OCI-LY7 (cell line): ENCODE data around the gene ABCC12.

Source experiments
- EZH2phosphoT487 ChIP-seq: fragments of 200-600 bp; sonication (generic); IDR thresholded peaks from 2 replicates; pipeline ENCODE4 v1.6.1; 2018; ENCODE audit warnings: low read depth, borderline replicate concordance, mild to moderate bottlenecking, mixed run types, antibody characterized with exemption, low read length, moderate library complexity, mixed read lengths
- TF ChIP-seq, protein P1 (sequence below): fragments of 200-600 bp; sonication (generic); conservative IDR thresholded peaks from 2 replicates; pipeline ENCODE4 v1.5.1; 2014; ENCODE audit warnings: mild to moderate bottlenecking, antibody characterized with exemption, low read length, moderate library complexity, mixed read lengths

DNA sequence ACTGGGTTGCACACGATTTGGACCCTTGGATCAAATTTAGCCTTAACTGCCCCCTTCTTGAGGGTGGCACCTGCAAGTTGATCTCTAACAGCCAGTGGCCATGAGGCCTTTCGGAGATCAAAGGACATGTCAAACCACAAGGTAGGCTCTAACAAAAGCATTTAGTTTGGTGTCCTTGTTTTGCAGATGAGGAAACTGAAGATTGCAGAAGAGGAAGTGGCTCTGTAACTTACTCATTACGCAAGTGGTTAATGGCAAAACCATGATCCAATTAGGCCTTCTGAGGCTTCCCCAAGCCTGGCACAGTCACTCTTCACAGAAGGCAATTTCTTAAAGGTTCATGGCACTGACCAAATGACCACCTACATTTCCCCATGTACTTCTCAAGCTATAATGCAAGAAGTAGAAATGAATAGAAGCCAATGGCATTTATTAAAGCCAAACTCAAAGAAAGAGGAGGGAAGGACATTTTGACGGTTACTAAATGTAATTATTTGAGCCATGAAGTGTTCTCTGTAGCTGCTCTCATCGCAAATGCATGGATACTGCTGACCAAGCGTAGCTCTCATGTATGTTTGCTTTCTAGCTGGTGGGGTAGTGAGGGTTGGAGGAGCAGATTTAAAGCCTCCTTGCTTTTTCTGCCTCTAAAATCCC lies 32.8 kb upstream of the ABCC12 start:
- TF ChIP-seq, protein P1, sequence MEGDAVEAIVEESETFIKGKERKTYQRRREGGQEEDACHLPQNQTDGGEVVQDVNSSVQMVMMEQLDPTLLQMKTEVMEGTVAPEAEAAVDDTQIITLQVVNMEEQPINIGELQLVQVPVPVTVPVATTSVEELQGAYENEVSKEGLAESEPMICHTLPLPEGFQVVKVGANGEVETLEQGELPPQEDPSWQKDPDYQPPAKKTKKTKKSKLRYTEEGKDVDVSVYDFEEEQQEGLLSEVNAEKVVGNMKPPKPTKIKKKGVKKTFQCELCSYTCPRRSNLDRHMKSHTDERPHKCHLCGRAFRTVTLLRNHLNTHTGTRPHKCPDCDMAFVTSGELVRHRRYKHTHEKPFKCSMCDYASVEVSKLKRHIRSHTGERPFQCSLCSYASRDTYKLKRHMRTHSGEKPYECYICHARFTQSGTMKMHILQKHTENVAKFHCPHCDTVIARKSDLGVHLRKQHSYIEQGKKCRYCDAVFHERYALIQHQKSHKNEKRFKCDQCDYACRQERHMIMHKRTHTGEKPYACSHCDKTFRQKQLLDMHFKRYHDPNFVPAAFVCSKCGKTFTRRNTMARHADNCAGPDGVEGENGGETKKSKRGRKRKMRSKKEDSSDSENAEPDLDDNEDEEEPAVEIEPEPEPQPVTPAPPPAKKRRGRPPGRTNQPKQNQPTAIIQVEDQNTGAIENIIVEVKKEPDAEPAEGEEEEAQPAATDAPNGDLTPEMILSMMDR, result no peak
- no peak for TF ChIP-seq EZH2phosphoT487
